Measurements from ENCODE around the gene KTI12. TPM values are rescaled to one million over a fixed set of nuclear protein-coding genes. Genes with fewer than 3 reads are reported as not detected.

Gene KTI12
- total RNA-seq, 1 donor from 2014 or later = 7.3 TPM

- Histone ChIP-seq H3K36me3 (peaks cover 15% of the 10 kb centered on the region), H3K27me3 (no peaks in the 10 kb centered on the region), H3K27ac (no peak overlapping the region), H3K4me1 (no peaks in the 10 kb centered on the region), H3K4me3 (no peak overlapping the region), H3K9me3 (no peaks in the 10 kb centered on the region)
- DNase-seq (no peak), ATAC-seq (no peak)
- intact Hi-C loops (cut with DNase I) = no loop called here
- TF ChIP-seq, protein P1, sequence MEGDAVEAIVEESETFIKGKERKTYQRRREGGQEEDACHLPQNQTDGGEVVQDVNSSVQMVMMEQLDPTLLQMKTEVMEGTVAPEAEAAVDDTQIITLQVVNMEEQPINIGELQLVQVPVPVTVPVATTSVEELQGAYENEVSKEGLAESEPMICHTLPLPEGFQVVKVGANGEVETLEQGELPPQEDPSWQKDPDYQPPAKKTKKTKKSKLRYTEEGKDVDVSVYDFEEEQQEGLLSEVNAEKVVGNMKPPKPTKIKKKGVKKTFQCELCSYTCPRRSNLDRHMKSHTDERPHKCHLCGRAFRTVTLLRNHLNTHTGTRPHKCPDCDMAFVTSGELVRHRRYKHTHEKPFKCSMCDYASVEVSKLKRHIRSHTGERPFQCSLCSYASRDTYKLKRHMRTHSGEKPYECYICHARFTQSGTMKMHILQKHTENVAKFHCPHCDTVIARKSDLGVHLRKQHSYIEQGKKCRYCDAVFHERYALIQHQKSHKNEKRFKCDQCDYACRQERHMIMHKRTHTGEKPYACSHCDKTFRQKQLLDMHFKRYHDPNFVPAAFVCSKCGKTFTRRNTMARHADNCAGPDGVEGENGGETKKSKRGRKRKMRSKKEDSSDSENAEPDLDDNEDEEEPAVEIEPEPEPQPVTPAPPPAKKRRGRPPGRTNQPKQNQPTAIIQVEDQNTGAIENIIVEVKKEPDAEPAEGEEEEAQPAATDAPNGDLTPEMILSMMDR (IDR thresholded peaks at IDR 0.05) = no peak
These were observed 11.6 kb upstream of the KTI12 start for GRCh38 chr1:52045236-52045635.

DNA sequence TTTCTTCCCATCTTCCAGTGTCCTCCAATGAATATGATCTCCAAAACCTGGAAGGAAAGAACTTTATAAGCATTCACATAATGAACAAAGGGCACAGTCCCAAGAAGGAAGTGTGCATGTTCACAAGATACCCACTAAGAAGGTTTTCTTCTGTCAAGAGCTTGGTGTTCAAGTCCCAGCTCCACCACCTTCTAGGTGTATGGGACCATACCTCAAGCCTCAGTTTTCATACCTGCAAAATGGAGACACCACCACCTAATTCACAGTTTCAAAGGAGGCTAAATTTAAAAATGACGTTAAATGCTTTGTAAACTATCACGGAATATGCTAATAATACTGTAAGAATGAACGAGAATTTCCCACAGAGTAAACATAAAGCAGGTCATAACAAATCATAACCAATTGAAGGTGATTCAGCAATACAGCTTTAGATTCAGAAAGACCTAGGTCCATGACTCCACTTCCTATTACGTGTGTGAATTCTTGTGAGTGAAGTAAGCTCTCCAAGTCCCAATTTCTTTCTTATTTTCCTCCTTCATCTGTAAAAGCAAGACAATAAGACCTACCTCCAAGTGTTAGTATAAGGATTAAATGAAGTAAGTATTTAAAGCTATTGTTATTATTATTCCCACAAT, 8.1 kb upstream of the KTI12 start:
- ATAC-seq (no peak), DNase-seq (no peak)
- no peaks in the 10 kb centered on the region for H3K9me3 ChIP-seq
- peaks cover 8% of the 10 kb centered on the region for H3K4me1 ChIP-seq
- TF ChIP-seq, protein P1 (IDR thresholded peaks at IDR 0.05) = no peak
- peaks cover 30% of the 10 kb centered on the region for H3K36me3 ChIP-seq
- no peak overlapping the region for H3K27ac ChIP-seq
- no peak overlapping the region for H3K4me3 ChIP-seq
- intact Hi-C loops (cut with DNase I) = no loop called here
- H3K27me3 ChIP-seq = no peaks in the 10 kb centered on the region

DNA sequence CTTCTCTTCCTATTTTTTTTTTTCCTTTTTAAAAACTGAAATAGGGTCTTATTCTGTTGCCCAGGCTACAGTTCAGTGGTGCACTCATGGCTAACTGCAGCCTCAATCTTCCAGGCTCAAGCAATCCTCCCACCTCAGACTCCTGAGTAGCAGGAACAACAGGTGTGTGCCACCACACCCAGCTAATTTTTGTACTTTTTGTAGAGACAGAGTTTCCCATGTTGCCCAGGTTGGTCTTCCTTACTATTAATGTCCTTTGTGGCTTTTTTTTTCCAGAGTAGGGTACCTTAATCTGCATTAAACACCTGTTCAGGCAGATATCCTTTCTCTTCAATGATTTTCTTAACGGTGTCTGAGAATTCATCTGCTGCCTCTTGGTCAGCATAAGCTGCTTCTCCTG, 4.3 kb upstream of the KTI12 start:
- TF ChIP-seq, protein P1 (IDR thresholded peaks at IDR 0.05) = no peak
- H3K9me3 ChIP-seq = no peaks in the 10 kb centered on the region
- peaks cover 30% of the 10 kb centered on the region for H3K36me3 ChIP-seq
- no peak overlapping the region for H3K4me3 ChIP-seq
- ATAC-seq (no peak), DNase-seq (no peak)
- H3K27me3 ChIP-seq = no peaks in the 10 kb centered on the region
- intact Hi-C loops (cut with DNase I) = no loop called here
- H3K27ac ChIP-seq = no peak overlapping the region
- H3K4me1 ChIP-seq = peaks cover 8% of the 10 kb centered on the region

- DNase-seq (no peak), ATAC-seq (no peak)
- Histone ChIP-seq H3K4me1 (peaks cover 12% of the 10 kb centered on the region), H3K36me3 (peaks cover 30% of the 10 kb centered on the region), H3K9me3 (no peaks in the 10 kb centered on the region), H3K27ac (no peak overlapping the region), H3K27me3 (no peaks in the 10 kb centered on the region), H3K4me3 (no peak overlapping the region)
- TF ChIP-seq, protein P1 (IDR thresholded peaks at IDR 0.05) = no peak
- intact Hi-C loops (cut with DNase I) = no loop called here
These were observed 3.8 kb upstream of the KTI12 start for GRCh38 chr1:52037402-52037814.

- no peaks in the 10 kb centered on the region for H3K9me3 ChIP-seq
- H3K36me3 ChIP-seq = peaks cover 7% of the 10 kb centered on the region
- peaks cover 29% of the 10 kb centered on the region for H3K4me1 ChIP-seq
- H3K27ac ChIP-seq = peak overlapping the region; percentile 92
- TF ChIP-seq, protein P1 (IDR thresholded peaks at IDR 0.05) = no peak
- DNase-seq = no peak
- ATAC-seq = no peak
- no peaks in the 10 kb centered on the region for H3K27me3 ChIP-seq
- H3K4me3 ChIP-seq = peak overlapping the region; percentile 81
- intact Hi-C loops (cut with DNase I) = no loop called here
These were observed 407 bp upstream of the KTI12 start for GRCh38 chr1:52034050-52034384.

DNA sequence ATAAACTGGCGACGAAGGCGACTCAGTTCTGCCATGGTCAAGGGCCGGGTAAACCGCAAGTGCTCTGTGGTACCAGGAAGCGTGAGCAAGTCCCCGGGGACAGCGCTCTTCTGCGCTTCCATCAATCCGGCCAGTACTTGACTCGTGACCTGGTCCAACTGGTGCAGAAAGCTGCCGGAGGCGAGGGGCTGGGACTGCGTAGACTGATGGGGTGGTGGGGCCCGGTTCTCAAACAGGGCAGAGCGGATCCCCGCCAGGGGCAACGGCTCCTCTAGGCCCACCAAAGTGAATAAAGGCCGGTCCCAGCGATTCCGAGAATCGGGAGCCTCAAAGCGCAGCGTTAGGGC, 852 bp downstream of the KTI12 start:
- Histone ChIP-seq H3K36me3 (peaks cover 4% of the 10 kb centered on the region), H3K27ac (peak overlapping the region; percentile 92), H3K4me3 (peak overlapping the region; percentile 81), H3K4me1 (peaks cover 27% of the 10 kb centered on the region), H3K27me3 (no peaks in the 10 kb centered on the region), H3K9me3 (no peaks in the 10 kb centered on the region)
- DNase-seq (no peak), ATAC-seq (peak; percentile 55)
- TF ChIP-seq, protein P1 (IDR thresholded peaks at IDR 0.05) = no peak
- intact Hi-C loops (cut with DNase I) = no loop called here

All from upper lobe of right lung (tissue), 1 donor.